ENCODE data around the gene KDM2A.

Gene KDM2A

DNA sequence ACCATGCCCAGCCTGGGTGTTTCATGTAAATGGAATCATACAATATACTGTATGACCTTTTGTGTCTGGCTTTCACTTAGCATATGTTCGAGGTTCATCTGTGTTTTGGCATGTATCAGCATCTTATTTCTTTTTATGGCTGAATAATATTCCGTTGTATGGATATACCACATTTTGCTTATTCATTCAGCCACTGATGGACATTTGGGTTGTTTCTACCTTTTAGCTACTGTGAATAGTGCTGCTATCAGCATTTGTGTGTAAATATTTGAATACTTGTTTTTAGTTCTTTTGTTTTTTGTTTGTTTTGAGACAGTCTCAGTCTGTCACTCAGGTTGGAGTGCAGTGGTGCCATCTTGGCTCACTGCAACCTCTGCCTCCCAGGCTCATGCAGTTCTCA, 35.7 kb downstream of the KDM2A start:
- no peak overlapping the region for H3K4me3 ChIP-seq (ENCODE audit: low read depth, low read length)
- H3K27me3 ChIP-seq (replicated peaks), result no peaks in the 10 kb centered on the region
- TF ChIP-seq, protein P1, sequence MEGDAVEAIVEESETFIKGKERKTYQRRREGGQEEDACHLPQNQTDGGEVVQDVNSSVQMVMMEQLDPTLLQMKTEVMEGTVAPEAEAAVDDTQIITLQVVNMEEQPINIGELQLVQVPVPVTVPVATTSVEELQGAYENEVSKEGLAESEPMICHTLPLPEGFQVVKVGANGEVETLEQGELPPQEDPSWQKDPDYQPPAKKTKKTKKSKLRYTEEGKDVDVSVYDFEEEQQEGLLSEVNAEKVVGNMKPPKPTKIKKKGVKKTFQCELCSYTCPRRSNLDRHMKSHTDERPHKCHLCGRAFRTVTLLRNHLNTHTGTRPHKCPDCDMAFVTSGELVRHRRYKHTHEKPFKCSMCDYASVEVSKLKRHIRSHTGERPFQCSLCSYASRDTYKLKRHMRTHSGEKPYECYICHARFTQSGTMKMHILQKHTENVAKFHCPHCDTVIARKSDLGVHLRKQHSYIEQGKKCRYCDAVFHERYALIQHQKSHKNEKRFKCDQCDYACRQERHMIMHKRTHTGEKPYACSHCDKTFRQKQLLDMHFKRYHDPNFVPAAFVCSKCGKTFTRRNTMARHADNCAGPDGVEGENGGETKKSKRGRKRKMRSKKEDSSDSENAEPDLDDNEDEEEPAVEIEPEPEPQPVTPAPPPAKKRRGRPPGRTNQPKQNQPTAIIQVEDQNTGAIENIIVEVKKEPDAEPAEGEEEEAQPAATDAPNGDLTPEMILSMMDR (IDR thresholded peaks at IDR 0.05; ENCODE audit: low read depth, low read length, missing control alignments), result no peak
- peaks cover 7% of the 10 kb centered on the region for H3K36me3 ChIP-seq (replicated peaks)
- H3K27ac ChIP-seq, result no peak overlapping the region
- no peak for DNase-seq
- in situ Hi-C loops (cut with HindIII; ENCODE audit: low pct_ligation_motif_present, low sequenced_read_pairs), result no loop called here

DNA sequence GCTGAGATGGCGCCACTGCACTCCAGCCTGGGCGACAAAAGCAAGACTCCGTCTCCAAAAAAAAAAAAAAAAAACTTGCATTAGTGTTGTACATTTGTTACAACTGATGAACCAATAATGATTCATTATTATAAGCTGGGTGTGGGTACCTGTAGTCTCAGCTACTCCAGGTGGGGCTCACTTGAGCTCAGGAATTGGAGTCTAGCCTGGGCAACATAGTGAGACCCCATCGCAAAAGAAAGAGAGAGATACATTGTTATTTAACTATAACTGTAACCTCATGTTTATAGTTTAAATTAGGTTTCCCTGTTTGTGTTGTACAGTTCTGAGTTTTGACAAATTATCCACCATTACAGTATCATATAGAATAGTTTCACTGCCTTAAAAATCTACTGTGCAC, 38.6 kb downstream of the KDM2A start:
- Histone ChIP-seq H3K36me3 (replicated peaks) (no peaks in the 10 kb centered on the region), H3K27me3 (replicated peaks) (no peaks in the 10 kb centered on the region), H3K27ac (no peak overlapping the region), H3K4me3 (ENCODE audit: low read depth, low read length) (no peak overlapping the region)
- in situ Hi-C loops (cut with HindIII; ENCODE audit: low pct_ligation_motif_present, low sequenced_read_pairs), result no loop called here
- no peak for DNase-seq
- TF ChIP-seq, protein P1 (IDR thresholded peaks at IDR 0.05; ENCODE audit: low read depth, low read length, missing control alignments), result no peak

DNA sequence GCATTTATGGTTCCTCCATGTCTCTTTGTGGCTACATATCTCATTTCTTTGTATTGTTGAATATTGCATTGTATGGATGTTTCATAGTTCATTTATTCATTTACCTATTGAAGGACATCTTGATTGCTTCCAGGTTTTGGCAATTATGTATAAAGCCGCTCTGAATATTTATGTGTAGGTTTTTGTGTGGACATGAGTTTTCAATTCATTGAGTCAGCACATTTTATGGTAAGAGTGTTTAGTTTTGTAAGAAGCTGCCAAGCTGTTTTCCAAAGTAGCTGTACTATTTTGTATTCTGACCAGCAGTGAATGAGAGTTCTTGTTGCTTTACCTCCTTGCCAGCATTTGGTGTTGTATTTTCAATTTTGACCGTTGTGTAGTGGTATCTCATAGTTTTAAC, 39.2 kb downstream of the KDM2A start:
- TF ChIP-seq, protein P1 (IDR thresholded peaks at IDR 0.05; ENCODE audit: low read depth, low read length, missing control alignments), result no peak
- DNase-seq, result no peak
- H3K27ac ChIP-seq, result no peak overlapping the region

DNA sequence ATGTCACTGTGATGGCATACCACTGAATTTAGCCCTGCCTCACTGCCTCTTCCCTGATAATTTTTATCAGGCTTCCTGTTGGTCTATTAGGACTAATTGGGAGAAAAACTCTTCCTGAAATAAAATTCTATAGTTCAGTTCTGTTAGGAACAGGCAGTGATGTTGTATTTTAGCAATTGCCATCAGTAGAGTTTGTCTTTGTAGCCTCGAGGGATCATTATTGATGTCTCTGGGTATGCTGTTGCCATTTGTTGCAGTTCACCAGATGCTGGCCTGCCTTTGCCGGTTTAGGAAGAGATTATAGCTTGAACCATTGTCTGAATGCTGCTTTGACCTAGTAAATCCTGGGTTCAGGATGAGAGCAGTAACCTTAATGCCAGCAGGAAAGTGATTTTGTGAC, 41.0 kb downstream of the KDM2A start:
- Histone ChIP-seq H3K36me3 (replicated peaks) (no peaks in the 10 kb centered on the region), H3K4me3 (ENCODE audit: low read depth, low read length) (no peak overlapping the region), H3K27me3 (replicated peaks) (no peaks in the 10 kb centered on the region), H3K27ac (no peak overlapping the region)
- TF ChIP-seq, protein P1 (IDR thresholded peaks at IDR 0.05; ENCODE audit: low read depth, low read length, missing control alignments), result no peak
- DNase-seq, result no peak
- in situ Hi-C loops (cut with HindIII; ENCODE audit: low pct_ligation_motif_present, low sequenced_read_pairs), result no loop called here

More for the DNA sequence above, 39.2 kb downstream of the KDM2A start:
- H3K4me3 ChIP-seq (ENCODE audit: low read depth, low read length), result no peak overlapping the region
- H3K27me3 ChIP-seq (replicated peaks), result no peaks in the 10 kb centered on the region
- H3K36me3 ChIP-seq (replicated peaks), result no peaks in the 10 kb centered on the region
- in situ Hi-C loops (cut with HindIII; ENCODE audit: low pct_ligation_motif_present, low sequenced_read_pairs), result no loop called here

DNA sequence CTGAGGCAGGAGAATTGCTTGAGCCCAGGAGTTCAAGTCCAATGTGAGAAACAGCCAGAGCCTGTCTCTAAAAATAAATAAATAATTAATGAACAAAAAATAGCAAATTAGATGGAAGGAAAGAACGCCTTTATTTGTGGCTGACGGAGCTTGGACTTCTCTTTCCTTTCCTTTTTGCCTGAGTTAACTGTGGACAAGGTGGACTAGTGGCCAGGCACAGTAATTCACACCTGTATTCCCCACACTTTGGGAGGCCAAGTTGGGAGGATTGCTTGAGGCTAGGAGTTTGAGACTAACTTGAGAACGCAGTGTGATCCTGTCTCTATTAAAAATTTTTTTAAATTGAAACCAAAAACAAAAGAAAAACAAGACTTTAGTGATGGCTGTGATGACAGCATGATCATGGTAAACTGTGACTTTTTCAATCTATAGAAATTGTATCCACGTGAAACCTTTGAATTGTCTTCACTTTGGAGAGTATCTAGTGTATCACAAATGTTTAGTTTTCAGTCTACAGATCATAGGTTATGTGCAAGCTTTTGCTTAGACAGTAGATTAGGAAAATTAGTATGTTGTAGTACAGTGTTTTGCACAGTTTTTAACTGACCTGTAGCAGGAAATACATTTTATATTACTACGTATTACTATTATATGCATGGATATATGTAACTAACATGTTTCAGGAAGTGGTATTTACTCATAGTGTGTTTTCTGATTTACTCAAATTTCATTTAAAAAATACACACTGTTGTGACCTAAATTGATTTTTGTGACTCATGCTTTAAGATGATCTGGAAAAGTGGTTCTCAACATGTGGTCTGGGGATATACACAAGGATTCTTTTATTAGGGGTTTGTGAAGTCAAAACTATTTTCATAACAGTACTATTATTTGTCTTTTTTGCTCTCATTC, 42.1 kb downstream of the KDM2A start:
- no peak overlapping the region for H3K27ac ChIP-seq
- no peaks in the 10 kb centered on the region for H3K36me3 ChIP-seq (replicated peaks)
- no peak overlapping the region for H3K4me3 ChIP-seq (ENCODE audit: low read depth, low read length)
- TF ChIP-seq, protein P1 (IDR thresholded peaks at IDR 0.05; ENCODE audit: low read depth, low read length, missing control alignments), result no peak
- no peaks in the 10 kb centered on the region for H3K27me3 ChIP-seq (replicated peaks)
- in situ Hi-C loops (cut with HindIII; ENCODE audit: low pct_ligation_motif_present, low sequenced_read_pairs), result no loop called here
- no peak for DNase-seq
